Erythroblast (primary cell): Measurements from ENCODE around the gene PLXNC1.

ENCODE experiments used
- GATA1 ChIP-seq: IDR thresholded peaks from 2 replicates; pipeline ENCODE4 v1.6.1; 2011; ENCODE audit warnings: low read depth, mild to moderate bottlenecking, control low read depth, low read length, moderate library complexity
- POLR2A ChIP-seq: IDR thresholded peaks from 2 replicates; pipeline ENCODE4 v1.6.1; 2011; ENCODE audit warnings: mild to moderate bottlenecking, low read length

DNA sequence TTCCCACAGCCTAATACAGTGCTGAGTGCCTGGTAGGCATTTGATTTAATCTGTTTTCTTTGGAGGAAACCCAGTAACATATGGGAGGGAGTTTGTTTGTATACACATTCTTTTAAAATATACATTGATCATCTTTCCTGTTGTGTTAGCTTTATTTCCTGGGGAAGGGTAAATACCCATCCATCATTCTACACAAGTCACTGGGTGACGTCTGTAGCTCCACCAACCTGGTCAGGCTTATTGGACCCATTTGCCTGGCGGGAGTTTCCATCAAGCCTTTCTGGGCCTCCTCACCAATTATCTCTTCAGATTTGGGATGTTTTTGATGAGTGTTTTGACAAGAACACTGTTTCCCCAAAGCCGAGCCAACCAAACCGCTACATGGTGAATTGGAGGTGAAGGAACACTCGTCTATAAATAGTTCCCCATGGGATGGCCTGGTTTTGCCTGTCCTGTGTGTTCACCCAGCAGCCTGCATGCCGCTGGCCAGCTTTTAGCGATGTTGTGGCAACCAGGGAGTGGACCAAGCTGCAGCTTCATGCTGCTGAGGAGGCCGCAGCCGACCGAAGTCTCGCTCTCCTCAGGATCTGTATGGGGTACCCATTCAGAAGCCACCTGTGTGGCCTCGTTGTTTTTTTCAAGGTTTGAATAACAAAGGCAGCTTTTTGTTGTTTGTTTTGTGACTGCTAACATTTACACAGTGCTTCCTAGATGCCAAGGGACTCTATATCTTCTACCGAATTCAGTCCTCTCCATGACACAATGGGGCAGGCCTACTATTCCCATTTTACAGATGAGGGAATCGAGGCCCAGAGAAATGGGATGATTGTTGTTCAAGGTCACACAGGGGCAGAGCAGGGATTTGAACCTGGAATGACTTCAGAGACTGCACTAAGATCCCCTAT, 22.6 kb downstream of the PLXNC1 start:
- TF ChIP-seq POLR2A: no peak
- no peak for TF ChIP-seq GATA1
